ENCODE results near the gene ZC3H4. TPM values are rescaled to one million over a fixed set of nuclear protein-coding genes. Genes with fewer than 3 reads are reported as not detected.

Gene ZC3H4
- total and polyA plus RNA-seq, 9 of the 15 experiments (the other 6 are each of a cell fraction or from before 2014, with no cell fraction given): 2.2 to 75.6 (median 18.3) TPM

DNA sequence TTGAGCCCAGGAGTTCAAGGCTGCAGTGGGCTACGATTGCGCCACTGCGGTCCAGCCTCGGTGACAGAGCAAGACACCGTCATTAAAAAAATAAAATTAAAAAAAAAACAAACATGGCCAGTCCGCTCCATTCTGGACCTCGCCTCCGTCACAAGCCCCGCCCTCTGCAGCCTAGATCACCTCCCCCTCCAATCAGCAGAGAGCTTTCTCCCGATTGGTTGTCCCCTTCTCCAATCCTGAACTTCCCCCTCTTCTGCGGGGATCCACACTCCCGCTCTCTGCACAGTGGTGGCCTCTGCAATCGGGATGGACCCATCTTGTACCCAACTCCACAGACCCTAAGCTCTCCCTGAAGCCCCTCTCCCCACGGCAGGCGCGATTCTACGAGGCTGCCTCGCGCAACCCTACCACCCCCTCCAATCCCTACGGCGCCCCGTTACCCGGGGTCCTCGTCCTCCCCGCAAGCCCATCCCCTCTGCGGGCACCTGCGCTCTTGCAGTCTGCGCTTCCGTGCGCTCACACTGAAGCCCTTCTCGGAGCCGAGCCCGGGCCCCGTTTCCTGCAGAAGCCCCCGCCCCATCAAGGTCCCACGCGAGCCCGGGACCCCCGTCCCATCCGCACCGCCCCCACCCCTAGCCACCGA, 65.7 kb downstream of the ZC3H4 start (continued):
- 0 out of 2 replicates have a peak, but pooled peaks have one; percentile 87 for TF ChIP-seq HMG20B (CRISPR knock-in tag; IDR thresholded peaks at IDR 0.05)
- no peak for TF ChIP-seq CREB3L1 (IDR thresholded peaks at IDR 0.05; ENCODE audit: borderline replicate concordance, low read depth)
- no peak for TF ChIP-seq STAT5A (IDR thresholded peaks at IDR 0.05; ENCODE audit: borderline replicate concordance, low read length)
- no peak for TF ChIP-seq ZKSCAN8 (CRISPR knock-in tag; IDR thresholded peaks at IDR 0.05)
- TF ChIP-seq ZNF384 (IDR thresholded peaks at IDR 0.05; ENCODE audit: low read depth, low read length): peak; percentile 38
- no peak for TF ChIP-seq JUND (IDR thresholded peaks at IDR 0.05; ENCODE audit: borderline replicate concordance, low read depth, low read length)
- no peak for TF ChIP-seq JUND (tag; IDR thresholded peaks at IDR 0.05; ENCODE audit: borderline replicate concordance, low read depth, low read length)
- TF ChIP-seq ZBTB33 (CRISPR knock-in tag; IDR thresholded peaks at IDR 0.05): no peak; the same call in 1 of the 2 replicates
- TF ChIP-seq KLF1 (tag; IDR thresholded peaks at IDR 0.05): no peak
- TF ChIP-seq ELK1 (CRISPR knock-in tag; IDR thresholded peaks at IDR 0.05): no peak
- no peak for TF ChIP-seq GATAD2B (IDR thresholded peaks at IDR 0.05; ENCODE audit: borderline replicate concordance)
- no peak for TF ChIP-seq EZH2 (IDR thresholded peaks at IDR 0.05; ENCODE audit: borderline replicate concordance, low read depth, low read length)
- no peak for TF ChIP-seq SLC30A9 (CRISPR knock-in tag; IDR thresholded peaks at IDR 0.05)
- TF ChIP-seq ILF3 (IDR thresholded peaks at IDR 0.05; ENCODE audit: borderline replicate concordance): no peak
- peak; percentile 84 for TF ChIP-seq ASH1L (IDR thresholded peaks at IDR 0.05; ENCODE audit: borderline replicate concordance, low read depth, partially characterized antibody)
- TF ChIP-seq ELF4 (CRISPR knock-in tag; IDR thresholded peaks at IDR 0.05): peak; percentile 65; the same call in 1 of the 2 replicates
- TF ChIP-seq NBN (IDR thresholded peaks at IDR 0.05; ENCODE audit: low read depth): no peak
- TF ChIP-seq, protein P1, sequence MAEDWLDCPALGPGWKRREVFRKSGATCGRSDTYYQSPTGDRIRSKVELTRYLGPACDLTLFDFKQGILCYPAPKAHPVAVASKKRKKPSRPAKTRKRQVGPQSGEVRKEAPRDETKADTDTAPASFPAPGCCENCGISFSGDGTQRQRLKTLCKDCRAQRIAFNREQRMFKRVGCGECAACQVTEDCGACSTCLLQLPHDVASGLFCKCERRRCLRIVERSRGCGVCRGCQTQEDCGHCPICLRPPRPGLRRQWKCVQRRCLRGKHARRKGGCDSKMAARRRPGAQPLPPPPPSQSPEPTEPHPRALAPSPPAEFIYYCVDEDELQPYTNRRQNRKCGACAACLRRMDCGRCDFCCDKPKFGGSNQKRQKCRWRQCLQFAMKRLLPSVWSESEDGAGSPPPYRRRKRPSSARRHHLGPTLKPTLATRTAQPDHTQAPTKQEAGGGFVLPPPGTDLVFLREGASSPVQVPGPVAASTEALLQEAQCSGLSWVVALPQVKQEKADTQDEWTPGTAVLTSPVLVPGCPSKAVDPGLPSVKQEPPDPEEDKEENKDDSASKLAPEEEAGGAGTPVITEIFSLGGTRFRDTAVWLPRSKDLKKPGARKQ (CRISPR knock-in tag; IDR thresholded peaks at IDR 0.05): no peak
- TF ChIP-seq, protein P2, sequence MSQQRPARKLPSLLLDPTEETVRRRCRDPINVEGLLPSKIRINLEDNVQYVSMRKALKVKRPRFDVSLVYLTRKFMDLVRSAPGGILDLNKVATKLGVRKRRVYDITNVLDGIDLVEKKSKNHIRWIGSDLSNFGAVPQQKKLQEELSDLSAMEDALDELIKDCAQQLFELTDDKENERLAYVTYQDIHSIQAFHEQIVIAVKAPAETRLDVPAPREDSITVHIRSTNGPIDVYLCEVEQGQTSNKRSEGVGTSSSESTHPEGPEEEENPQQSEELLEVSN (IDR thresholded peaks at IDR 0.05; ENCODE audit: borderline replicate concordance in 1 of 2, extremely low read depth in 1 of 2, insufficient read depth in 1 of 2, insufficient read length in 1 of 2, low read depth in 1 of 2, low read length in 1 of 2, poor library complexity in 1 of 2, severe bottlenecking in 1 of 2): peak; percentile 86 to 89
- TF ChIP-seq ZNF133 (CRISPR knock-in tag; IDR thresholded peaks at IDR 0.05): no peak
- no peak for TF ChIP-seq GATA2 (CRISPR knock-in tag; IDR thresholded peaks at IDR 0.05)
